ENCODE data around the gene CDH13.

Gene CDH13

DNA sequence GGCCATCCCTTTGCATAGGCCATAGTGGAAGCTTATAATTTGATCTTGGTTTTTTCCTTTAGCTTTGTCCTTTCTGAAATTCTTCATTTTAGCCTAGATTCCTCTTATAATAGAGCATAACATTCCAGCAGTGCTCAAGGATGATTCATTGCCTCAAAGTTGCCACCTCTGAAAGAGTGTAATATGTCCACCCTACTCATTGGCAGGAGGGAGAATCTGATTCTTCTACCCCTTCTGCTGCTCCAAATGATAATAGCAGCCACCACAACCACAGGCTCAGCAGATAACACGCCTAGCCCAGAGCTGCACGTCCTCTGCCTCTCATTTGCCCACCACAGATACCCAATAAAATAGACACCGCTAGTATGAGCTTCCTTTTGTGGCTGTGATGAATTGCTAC, 843.6 kb downstream of the CDH13 start:
- no peak for DNase-seq

DNA sequence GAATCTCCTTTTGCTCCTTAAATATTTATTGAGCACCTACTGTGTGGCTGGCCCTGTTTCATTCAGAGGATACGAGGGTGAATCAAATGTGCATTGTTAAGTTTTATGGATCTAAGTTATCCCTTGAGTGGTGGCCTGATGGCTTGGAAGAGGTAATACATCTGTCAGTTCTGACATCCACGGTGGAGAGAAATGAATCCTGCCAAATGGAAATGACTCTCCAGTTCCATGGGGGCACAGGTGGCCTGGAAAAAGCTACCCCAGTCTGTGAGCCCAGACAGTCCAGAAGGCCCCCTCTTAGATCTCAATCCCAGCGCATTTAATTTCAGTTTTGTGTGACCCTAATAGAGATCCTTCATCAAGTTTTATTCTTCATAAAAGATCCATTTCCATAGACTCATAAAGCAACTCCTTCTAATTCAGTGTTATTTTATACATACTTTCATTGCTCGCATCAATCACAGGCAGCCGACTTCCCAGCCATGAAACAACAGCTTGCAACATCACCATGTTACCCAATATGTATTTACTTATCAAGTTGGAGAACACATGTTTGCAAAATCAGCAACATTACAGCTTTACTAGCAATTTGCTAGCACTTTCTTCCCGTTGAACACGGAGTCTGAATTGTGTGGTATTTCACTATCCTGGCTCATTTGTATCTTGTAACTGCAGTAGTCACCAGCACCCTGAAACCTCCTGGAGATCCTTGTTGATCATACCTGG, 846.2 kb downstream of the CDH13 start:
- DNase-seq = no peak

DNA sequence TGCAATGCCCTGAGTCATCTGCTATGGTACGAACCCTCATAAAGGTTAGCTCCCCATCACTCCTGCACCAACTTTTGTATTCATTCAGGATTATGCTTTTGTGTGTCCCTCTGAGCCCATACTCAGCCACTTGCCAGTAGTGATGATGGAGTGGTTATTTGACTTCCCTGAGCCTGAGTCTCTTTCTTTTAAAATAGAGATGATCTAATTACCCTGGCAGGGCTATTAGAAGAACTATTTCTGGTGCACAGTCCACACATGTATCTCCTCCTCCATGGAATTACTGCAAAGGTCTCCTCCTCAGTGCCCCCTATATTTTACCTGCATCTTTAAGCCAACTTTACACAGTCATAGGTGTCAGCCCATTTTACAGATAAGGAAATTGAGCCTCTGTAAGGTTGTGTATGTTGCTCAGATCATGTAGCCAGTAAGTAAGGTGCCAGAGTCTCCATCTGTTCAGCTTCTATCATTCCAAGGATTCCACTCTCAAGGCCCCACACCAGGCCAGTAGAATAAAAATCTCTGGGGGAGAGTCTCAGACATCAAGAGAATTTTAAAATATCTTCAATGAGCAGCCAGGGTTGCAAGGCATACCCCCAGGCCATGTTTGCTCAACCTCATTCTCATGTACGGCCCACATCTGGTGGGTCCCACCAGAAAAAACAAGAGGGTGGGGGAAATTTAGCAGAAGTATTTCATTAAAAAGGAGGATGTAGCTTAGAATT, 847.3 kb downstream of the CDH13 start:
- no peak for DNase-seq

DNA sequence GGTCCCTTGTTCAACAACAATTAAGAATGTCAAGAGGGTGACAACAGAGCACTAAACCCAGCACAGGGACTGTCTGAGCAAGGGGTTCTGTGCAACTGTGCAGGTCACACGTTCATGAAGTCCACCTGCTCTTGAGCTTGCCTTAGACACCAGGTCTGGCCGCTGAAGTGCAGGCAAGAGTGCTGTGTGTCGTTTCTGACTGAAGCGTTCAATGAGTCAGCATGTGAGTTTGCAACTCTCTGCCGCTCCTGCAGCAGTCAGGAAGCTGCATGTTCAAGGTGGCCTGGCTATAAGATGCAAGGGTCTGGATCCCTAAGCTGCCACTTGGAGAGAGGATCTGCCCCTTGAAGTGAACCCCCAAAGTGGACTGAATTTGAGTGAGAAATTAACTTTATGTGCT, 848.3 kb downstream of the CDH13 start:
- no peak for DNase-seq

DNA sequence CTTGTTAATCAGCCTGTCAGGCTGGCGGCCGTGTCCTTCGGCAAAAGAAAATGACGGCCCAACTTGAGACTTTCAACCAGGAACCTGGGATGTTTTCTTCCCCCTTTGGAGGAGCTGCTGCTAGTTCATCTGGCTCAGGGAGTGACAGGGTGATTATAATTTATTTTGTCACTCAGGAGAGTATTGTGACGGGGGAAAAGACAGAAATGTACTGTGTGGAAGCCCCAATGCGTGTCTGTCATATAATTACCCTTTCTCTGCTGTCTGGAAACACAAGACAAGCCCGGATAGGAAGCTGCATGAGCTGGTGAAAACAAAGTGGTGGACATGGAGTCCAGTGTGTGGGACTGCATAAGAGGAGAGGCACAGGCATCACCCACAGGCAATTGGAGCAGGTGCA, 854.8 kb downstream of the CDH13 start:
- no peak for DNase-seq

DNA sequence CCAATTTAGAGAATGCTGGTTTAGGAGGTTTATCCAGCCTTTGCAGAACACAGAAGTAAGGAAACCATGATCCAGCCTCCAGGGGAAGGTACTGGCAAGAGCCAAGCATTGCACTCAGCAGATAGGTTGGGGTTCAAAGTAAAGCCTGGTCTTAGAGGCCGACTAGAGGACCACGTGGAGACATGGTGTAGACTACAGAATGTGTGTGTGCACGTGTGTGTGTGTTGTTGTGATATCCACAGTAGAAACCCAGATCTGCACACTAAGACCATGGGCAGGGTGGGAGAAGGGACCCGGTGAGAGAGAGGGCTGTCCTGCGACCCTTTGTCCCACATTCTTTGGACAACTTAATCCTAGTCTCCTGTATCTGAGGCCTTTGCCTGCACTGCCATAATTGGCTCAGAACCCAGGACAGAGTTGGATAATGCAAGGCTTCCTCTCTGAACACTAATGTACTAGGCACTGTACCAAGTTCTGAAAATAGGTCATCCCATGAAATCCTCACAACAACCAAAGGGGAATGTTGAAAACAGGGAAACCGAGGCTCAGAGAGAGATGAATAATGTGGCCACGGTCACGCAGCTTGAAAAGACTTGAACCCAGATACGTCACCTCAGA, 855.9 kb downstream of the CDH13 start:
- DNase-seq = no peak

DNA sequence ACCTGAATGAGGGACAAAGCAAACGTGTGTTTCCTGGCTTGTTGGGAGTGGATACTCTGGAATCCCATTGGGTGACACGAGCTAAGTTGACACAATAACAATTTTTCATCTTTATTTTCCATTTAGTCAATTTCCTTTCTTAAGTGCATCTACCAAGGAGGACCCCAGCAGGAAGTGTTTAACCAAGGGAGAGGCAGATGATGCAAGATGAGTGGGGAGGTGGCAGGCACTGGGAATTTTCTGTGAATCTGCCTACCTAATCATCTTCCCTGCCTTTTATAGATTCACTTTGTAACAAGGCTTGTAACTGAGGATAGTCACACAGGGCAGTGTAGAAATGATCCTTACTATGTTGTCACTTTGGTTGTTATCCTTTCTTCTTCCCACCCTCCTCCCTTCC, 863.3 kb downstream of the CDH13 start:
- no peak for DNase-seq

DNA sequence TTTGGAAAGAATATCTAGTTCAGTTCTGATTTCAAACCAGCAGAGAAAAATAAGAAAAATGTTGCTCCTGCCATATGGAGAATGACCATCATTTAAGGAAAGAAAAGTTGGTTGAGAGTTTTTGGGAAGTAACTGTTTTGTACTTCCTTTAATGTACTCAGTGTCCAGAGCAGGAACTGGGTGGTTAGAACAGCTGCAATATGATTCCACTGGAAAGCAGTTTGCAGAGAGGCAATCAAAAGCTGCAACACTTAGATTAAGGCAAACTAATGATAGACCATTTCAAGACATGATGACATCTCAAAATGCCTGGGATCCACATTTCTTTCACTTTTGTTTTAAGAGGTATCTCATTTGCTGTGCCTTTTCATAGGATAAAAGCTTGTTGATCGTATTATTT, 867.7 kb downstream of the CDH13 start:
- DNase-seq = no peak

DNA sequence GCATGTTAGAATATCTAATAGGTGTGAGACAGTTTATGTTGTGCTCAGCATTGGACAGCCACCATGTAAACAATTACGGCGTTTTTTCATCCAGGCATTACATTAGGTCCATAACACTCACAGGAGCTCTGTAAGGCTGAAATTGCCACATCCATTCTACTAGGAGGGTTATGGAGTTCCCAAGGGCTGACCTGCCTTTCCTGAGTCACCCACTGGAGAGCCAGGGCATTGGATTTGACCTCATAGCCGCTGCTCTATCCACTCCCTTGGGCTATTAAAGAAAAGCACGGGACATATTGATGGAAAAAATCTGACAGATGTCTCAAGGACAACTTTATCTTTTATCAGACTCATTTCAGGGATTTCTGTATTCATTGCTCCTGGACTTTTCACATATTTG, 874.7 kb downstream of the CDH13 start:
- no peak for DNase-seq

DNA sequence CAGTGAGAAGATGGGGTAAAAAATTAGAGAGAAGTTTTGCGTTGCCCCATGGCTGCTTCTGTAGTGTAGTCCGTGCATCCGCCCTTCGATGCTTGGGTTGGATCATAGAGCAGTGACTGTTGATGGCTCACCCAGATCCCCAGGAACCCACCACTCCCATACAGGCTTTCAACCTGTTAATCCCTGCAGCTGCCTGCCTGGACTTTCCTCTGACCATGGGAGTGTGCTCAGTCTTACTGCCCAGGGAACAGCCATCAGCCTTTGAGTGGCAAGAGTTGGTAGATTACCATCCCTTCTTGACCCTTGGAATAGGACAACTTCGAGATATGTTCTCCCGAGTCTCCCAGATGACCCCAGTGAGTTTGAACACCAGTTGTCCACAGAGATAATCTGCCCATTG, 881.5 kb downstream of the CDH13 start:
- no peak for DNase-seq

DNA sequence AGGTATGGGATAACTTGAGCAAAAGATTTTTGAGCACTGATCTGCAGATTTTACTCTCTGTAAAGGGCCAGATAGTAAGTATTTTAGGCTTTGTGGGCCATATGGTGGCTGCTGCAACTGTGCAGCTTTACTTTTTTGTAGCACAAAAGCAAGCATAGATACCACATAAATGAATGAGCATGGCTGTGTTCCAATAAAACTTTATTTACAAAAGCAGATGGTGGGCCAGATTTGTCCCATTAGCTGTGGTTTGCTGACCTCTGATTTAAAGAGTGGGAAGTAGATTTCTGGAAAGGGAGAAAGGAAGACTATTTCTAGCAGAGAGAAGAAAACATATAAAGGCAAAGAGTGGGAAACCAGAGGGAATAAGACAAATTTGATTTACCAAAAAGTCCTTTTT, 882.5 kb downstream of the CDH13 start:
- no peak for DNase-seq

DNA sequence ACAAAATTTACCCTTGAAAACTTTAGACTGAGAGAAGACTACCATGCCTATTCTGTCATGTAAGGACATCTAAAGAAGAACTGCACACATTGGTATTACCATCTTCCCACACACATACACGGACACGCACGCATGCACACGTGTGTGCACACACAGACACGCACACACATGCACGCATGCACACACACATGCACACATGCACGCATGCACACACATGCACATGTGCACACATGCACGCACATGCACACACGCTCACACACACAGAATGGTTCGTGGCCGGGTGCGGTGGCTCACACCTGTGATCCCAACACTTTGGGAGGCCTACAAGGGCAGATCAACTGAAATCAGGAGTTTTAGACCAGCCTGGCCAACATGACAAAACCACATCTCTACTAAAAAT, 884.1 kb downstream of the CDH13 start:
- no peak for DNase-seq

DNA sequence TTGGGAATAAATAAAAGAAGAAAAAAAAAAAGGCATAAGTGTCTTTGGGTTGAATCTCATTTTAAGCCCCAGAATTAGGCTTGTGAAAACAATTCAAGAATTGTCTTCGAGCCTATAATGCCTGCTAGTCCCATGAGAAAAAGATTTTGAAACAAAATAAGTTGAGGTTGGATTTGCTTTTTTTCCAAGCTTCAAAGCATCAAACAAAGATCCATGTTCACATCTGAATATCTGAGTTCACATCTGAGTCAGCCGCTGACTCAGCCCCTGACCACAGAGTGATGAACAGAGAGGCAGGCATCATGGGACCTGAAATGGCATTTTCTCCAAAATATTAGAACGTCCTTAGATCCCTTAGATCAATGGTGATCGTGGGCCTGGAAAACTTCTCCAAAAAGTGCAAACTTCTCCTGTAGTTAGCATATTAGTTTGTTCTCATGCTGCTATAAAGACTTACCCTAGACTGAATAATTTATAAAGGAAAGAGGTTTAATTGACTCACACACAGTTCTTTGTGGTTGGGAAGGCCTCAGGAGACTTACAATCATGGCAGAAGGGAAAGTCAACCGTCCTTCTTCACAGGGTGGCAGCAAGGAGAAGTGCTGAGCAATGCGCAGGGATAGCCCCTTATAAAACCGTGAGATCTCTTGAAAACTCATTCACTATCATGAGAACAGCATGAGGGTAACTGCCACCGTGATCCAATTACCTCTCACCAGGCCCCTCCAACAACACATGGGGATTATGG, 886.4 kb downstream of the CDH13 start:
- no peak for DNase-seq

DNA sequence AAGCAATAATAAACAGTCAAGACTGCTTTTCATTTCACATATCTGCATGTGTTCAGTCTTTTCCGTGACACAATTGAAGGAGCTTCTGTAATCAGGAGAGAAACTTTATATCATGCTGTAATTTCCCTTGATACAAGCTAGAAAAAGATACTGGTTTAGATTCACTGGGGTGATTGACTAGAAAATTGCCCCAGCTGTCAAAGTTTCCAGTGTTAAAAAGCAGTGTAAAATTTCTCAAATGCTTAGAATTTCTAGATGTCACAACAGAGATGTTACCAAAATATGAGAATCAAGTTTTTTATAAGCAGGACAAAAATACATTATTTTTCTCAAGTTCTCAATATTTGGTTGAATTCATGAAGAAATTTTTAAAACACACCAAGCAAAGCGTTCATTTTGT, 888.6 kb downstream of the CDH13 start:
- no peak for DNase-seq

DNA sequence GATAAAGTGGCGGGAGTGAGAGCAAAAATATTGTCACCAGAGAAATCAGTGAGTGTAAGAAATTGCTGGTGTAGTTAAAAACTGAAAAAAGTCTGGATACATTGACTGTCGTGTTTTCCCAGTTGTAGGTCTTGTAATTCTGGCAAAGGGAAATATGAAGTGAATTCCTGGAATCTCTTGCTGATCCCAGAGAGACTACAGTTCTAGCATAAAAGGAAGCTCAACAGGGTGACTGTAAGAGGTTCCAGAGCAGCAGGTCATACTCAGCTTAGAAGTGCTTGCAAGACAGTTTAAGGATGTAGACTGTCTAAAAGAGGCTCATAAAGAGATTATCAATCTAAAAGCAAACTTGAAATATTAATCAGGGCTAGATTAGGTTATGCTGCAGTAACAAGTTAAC, 890.2 kb downstream of the CDH13 start:
- DNase-seq = no peak

DNA sequence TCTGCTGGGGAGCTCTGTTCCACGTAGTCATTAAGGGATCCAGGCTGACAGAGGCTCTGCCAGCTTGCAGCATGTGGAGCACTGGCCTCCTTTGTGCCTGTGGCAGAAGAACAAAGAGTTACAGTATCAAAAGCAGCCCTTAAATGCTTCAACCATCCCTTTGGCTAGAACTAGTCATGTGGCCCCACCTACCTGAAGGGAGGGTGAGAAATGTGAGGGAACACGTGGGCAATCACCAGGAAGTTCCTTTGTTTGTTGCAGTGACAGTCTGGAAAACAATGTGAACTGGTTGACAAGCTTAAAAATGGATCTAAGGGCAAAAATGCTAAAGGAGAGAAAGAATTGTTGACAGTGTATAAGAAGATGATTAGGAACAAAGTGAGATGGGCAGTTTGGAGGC, 890.6 kb downstream of the CDH13 start:
- DNase-seq = no peak

DNA sequence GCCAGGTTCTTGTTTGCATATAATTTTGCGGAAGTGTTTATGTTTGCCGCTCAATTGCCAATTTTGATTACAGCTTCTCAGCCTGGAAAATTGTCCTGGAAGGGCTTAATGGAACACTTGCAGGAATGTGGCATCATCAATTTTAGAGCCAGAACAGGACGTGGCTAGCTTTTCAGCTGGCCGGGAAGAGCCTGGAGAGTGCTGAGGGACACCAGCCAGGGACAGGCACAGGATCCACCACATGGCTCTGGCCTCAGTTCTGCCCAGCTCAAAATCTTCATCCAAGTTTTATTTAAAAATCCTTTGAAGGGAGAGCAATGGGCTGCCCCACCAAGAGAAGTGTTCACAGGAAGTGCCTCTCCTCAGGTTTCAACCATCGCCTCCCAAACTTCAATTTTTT, 893.8 kb downstream of the CDH13 start:
- DNase-seq = no peak

DNA sequence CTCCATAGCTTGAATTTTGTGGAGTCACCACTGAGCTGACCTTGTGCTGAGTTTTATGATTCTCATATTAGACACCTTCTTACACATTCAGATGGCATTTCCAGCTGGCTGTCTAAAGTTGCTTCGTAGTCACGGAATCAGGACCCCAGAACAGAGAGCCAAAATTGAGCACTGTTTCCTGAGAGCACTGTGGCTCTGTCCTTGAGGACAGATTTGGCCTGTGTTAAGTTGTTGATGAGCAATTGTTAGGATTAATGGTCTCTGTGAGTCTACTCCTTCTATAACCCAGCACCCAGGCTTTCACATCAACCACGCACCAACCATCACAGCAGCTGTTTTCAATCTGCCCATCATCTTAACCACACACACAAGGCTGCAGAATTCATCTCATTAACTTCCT, 903.5 kb downstream of the CDH13 start:
- DNase-seq = no peak

DNA sequence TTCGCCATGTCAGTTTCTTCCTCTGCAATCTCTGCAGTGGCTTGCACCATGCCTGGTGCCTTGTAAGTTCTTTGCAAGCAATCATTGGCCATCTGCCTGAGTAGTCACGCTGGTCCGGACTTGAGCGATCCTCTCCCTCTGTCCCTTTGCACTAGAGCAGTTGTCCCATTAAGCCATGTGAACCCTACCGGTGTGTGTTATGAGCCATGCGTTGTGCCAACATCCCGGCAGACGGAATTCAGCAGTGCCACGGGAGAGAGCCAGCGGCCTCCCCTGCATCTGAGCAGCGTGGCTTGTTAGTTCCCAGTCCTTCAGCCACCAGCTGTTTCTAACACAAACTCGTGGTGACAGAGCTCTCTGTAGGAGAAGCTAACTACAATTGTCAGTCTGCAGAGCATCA, 905.9 kb downstream of the CDH13 start:
- DNase-seq = no peak

DNA sequence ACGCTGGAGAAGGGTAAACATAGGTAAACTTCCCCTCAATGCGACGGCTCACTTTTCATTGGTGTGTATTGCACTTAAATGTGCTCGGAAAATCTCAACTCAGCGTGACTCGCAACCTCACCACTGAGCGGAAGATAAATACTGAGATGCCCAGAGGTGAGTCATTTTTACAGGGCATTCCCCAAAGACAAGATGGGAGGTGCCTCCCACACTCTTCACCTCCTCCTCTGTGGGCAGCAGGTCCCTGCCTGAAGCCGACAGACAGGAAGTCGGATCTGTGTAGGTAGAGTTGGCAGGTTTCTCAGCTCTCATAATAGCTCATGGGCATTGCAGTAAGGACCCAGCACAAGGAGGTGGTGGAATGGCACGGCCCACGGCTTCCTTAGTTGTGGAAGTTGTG, 906.4 kb downstream of the CDH13 start:
- DNase-seq = no peak

DNA sequence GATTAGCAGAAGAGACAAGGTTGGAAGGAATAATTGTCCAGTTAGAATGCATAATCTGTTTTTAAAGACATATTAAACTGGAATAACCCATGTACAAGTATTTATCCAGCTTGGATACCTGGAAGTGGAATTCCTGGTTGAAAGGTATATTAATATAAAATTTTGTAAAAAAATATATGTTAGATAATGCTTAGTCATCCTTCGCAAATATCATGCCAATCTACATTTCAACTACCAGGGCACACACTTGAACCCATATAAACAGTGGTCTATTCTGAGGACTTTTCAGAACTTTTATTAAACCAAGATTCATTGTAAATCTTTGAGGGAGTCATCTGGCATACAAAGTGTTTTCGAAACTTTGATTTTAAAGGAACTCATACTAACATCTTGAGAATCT, 911.9 kb downstream of the CDH13 start:
- DNase-seq = no peak

DNA sequence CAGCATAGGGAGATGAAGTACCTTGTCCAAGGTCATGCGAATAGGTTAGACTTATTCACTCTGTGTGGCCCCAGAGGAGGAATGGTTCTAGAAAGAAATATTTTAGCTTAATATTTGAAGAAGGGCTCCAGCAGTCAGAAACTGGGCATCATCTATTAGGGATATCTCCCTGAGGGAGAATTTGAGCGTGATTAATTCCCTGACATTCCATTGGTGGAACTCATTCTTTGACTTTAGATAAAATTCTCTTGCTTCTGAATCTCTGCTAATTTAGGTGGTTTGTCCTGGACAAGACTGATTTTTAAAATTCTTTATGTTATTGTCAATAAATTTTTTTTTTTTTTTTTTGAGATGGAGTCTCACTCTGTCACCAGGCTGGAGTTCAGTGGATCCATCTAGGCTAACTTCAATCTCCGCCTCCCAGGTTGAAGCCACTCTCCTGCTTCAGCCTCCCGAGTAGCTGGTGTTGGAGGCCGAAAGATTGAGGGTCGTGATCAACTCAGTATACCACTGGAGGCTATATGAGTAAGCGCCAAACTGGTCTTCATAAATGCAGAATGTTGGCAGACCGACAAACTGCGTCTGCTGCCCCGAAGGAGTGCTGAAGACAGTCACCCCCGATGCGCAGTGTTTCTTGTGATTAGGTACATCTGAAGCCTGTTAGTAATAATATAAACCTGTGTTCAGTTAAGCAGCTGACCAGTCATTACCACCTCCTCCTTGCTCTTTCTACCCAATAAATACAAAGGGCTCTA, 913.1 kb downstream of the CDH13 start:
- no peak for DNase-seq

DNA sequence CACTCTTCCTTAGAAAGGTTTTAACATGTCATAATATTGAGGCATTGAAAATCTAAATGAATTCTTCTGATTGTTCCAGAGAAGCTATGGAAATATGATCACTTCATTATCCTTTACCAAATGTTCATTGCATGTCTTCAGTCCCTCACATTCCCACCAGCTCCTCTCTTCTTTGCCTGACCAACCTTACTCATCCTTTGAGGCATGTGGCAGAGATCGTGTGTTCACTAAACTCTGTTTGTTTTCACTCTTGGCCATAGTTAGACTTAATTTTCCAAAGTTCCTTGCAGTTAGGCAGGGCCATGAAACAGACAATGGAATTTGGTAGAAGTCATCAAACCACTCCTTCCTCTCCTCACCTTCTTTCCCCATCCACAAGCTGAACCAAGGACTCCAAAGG, 914.5 kb downstream of the CDH13 start:
- no peak for DNase-seq
